ENCODE measurements around the gene ACOT9.
"Not testable (repeated sequence)": the region's sequence is repeated elsewhere in the genome, so short reads cannot be mapped to it uniquely, and the experiment has no call there.

ACOT9 gene

GRCh38 chrX:23743623-23743971 is 521 bp upstream of the ACOT9 start:
- H3K36me3 Mint-ChIP-seq, H3K9me3 Mint-ChIP-seq, H3K27me3 Mint-ChIP-seq, ATAC-seq: not testable (repeated sequence)
- Mint-ChIP-seq H3K4me1 (peaks cover 18% of the 10 kb centered on the region), H3K4me3 (peak overlapping the region; percentile 95), H3K27ac (peak overlapping the region; percentile 89)

DNA sequence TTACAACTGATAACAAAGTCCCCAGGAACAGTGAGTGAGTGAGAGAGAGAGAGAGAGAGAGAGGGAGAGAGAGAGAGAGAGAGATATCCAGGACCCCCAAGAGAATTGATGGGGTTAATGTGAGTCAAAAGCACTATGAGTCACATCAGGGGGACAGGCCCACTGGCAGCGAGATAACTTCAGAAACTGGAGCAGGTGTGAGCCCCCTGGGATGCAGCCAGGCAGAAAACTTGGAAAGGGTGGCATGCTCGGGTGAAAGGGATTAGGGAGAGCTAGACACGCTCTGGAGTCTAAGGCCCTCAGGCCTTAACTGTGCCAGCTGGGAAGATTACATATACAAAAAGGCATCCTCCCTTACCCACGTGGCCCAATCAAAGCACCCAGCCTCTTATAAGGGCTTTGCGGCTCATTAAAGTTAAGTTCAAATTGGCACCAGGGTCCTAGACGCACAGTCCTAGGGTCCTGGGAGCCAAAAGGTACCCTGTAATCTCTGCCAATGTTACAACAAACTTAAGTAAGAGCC is 841 bp downstream of the ACOT9 start:
- Mint-ChIP-seq H3K9me3 (no peaks in the 10 kb centered on the region), H3K36me3 (peaks cover 5% of the 10 kb centered on the region), H3K4me1 (peaks cover 18% of the 10 kb centered on the region), H3K4me3 (peak overlapping the region; percentile 95), H3K27me3 (no peaks in the 10 kb centered on the region), H3K27ac (peak overlapping the region; percentile 89)
- peak; percentile 32 for ATAC-seq

- Mint-ChIP-seq H3K27me3 (no peaks in the 10 kb centered on the region), H3K27ac (no peak overlapping the region), H3K9me3 (no peaks in the 10 kb centered on the region), H3K4me3 (no peak overlapping the region), H3K4me1 (peaks cover 32% of the 10 kb centered on the region), H3K36me3 (peaks cover 12% of the 10 kb centered on the region)
- no peak for ATAC-seq
Measured at GRCh38 chrX:23737413-23737812, 5.7 kb downstream of the ACOT9 start.

- no peak overlapping the region for H3K4me3 Mint-ChIP-seq
- H3K27ac Mint-ChIP-seq = no peak overlapping the region
- no peak for ATAC-seq
- peaks cover 20% of the 10 kb centered on the region for H3K36me3 Mint-ChIP-seq
- peaks cover 29% of the 10 kb centered on the region for H3K4me1 Mint-ChIP-seq
- no peaks in the 10 kb centered on the region for H3K9me3 Mint-ChIP-seq
- H3K27me3 Mint-ChIP-seq = no peaks in the 10 kb centered on the region
Measured at GRCh38 chrX:23736030-23736429, 7.0 kb downstream of the ACOT9 start.

GRCh38 chrX:23732704-23733103 is 10.4 kb downstream of the ACOT9 start:
- Mint-ChIP-seq H3K36me3 (peaks cover 29% of the 10 kb centered on the region), H3K27me3 (no peaks in the 10 kb centered on the region), H3K9me3 (no peaks in the 10 kb centered on the region), H3K27ac (peak overlapping the region; percentile 87), H3K4me1 (peaks cover 23% of the 10 kb centered on the region), H3K4me3 (peak overlapping the region; percentile 36)
- peak; percentile 76 for ATAC-seq

- H3K27me3 Mint-ChIP-seq = no peaks in the 10 kb centered on the region
- H3K4me1 Mint-ChIP-seq = peaks cover 23% of the 10 kb centered on the region
- no peak for ATAC-seq
- peak overlapping the region; percentile 87 for H3K27ac Mint-ChIP-seq
- H3K9me3 Mint-ChIP-seq = no peaks in the 10 kb centered on the region
- peaks cover 29% of the 10 kb centered on the region for H3K36me3 Mint-ChIP-seq
- H3K4me3 Mint-ChIP-seq = no peak overlapping the region
Measured at GRCh38 chrX:23731951-23732350, 11.1 kb downstream of the ACOT9 start.

GRCh38 chrX:23729214-23729613 is 13.9 kb downstream of the ACOT9 start:
- peaks cover 39% of the 10 kb centered on the region for H3K36me3 Mint-ChIP-seq
- H3K4me1 Mint-ChIP-seq = peaks cover 24% of the 10 kb centered on the region
- H3K27ac Mint-ChIP-seq = no peak overlapping the region
- H3K9me3 Mint-ChIP-seq = no peaks in the 10 kb centered on the region
- no peaks in the 10 kb centered on the region for H3K27me3 Mint-ChIP-seq
- H3K4me3 Mint-ChIP-seq = no peak overlapping the region
- no peak for ATAC-seq

DNA sequence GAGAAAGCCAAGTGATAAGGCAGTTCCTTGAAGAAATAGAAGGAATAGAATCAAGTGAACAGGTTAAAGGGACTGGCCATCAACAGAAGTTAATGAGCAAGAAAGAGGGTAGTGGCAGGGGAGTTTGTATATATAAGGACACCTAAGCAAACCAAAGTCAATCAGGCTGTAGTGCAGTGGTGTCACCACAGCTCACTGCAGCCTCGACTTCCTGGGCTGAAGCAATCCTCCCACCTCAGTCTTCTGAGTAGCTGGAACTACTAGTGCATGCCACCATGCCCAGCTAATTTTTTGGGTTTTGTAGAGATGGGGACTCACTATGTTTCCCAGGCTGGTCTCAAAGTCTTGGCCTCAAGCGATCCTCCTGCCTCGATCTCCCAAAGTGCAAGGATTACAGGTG is 15.9 kb downstream of the ACOT9 start:
- ATAC-seq = no peak
- no peaks in the 10 kb centered on the region for H3K27me3 Mint-ChIP-seq
- H3K27ac Mint-ChIP-seq = peak overlapping the region; percentile 75
- H3K36me3 Mint-ChIP-seq = peaks cover 46% of the 10 kb centered on the region
- no peak overlapping the region for H3K4me3 Mint-ChIP-seq
- H3K9me3 Mint-ChIP-seq = no peaks in the 10 kb centered on the region
- peaks cover 15% of the 10 kb centered on the region for H3K4me1 Mint-ChIP-seq

DNA sequence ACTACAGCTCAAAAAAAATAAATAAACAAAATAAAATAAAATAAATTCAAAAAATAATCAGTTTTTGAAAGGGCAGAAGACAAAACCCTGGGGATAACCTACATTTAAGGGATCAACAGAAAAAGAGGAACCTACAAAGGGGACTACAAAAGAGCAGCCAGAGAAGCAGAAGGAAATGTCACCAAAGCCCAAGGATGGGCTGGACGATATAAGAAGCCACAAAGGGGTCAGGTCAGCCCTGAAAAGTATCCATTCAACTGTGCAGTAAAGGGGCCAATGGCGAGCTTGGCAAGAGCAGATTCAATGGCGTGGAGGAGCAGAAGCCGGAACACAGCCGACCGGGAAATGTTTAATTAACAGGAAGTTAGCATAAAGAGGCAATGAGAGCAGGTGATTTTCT is 16.9 kb downstream of the ACOT9 start:
- H3K9me3 Mint-ChIP-seq = no peaks in the 10 kb centered on the region
- peak overlapping the region; percentile 75 for H3K27ac Mint-ChIP-seq
- ATAC-seq = peak; percentile 34
- peaks cover 6% of the 10 kb centered on the region for H3K4me1 Mint-ChIP-seq
- peak overlapping the region; percentile 53 for H3K4me3 Mint-ChIP-seq
- H3K36me3 Mint-ChIP-seq = peaks cover 38% of the 10 kb centered on the region
- no peaks in the 10 kb centered on the region for H3K27me3 Mint-ChIP-seq

GRCh38 chrX:23720117-23720677 is 22.9 kb downstream of the ACOT9 start:
- H3K36me3 Mint-ChIP-seq = peaks cover 38% of the 10 kb centered on the region
- no peaks in the 10 kb centered on the region for H3K4me1 Mint-ChIP-seq
- ATAC-seq = no peak
- no peak overlapping the region for H3K4me3 Mint-ChIP-seq
- no peak overlapping the region for H3K27ac Mint-ChIP-seq
- no peaks in the 10 kb centered on the region for H3K27me3 Mint-ChIP-seq
- no peaks in the 10 kb centered on the region for H3K9me3 Mint-ChIP-seq

- no peak overlapping the region for H3K4me3 Mint-ChIP-seq
- H3K36me3 Mint-ChIP-seq = peaks cover 12% of the 10 kb centered on the region
- no peaks in the 10 kb centered on the region for H3K27me3 Mint-ChIP-seq
Measured at GRCh38 chrX:23705235-23705634, 37.8 kb downstream of the ACOT9 start.

GRCh38 chrX:23704673-23705206 is 38.3 kb downstream of the ACOT9 start:
- Mint-ChIP-seq H3K27me3 (no peaks in the 10 kb centered on the region), H3K36me3 (peaks cover 12% of the 10 kb centered on the region)

More at GRCh38 chrX:23705235-23705634, 37.8 kb downstream of the ACOT9 start:
- no peaks in the 10 kb centered on the region for H3K9me3 Mint-ChIP-seq
- no peaks in the 10 kb centered on the region for H3K4me1 Mint-ChIP-seq
- no peak overlapping the region for H3K27ac Mint-ChIP-seq
- no peak for ATAC-seq

DNA sequence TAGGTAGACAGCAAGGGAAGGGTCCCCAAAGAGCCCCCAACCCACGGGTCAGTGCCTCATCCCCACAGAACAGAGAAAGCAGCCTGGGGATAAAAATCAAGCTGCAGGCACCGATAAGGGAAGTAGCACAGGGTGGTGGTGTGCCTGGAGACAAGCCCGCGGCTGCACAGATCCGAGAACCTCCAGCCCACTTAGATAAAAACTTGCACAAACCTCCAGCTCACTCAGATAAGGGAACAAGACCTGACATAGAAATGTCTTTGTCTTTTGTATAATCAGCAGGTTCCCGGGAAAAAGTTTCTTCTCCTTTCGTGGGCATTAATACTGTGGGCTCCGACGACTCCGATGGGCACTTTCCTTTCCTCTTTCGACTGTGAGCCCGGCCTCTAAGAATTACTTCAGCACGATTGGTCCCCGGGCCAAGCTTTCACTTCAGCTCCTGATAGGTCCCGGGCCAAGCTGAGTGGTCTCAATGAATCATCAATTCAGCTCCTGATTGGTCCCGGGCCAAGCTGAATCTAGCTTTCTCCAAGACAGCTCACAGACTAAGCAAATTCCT is 43.4 kb downstream of the ACOT9 start:
- Mint-ChIP-seq H3K27me3 (no peaks in the 10 kb centered on the region), H3K4me1 (no peaks in the 10 kb centered on the region), H3K27ac (no peak overlapping the region), H3K9me3 (no peaks in the 10 kb centered on the region), H3K4me3 (peak overlapping the region; percentile 31), H3K36me3 (peaks cover 8% of the 10 kb centered on the region)
- ATAC-seq = peak; percentile 71

More at GRCh38 chrX:23704673-23705206, 38.3 kb downstream of the ACOT9 start:
- Mint-ChIP-seq H3K27ac (no peak overlapping the region), H3K4me3 (no peak overlapping the region), H3K9me3 (no peaks in the 10 kb centered on the region), H3K4me1 (no peaks in the 10 kb centered on the region)
- ATAC-seq = no peak

DNA sequence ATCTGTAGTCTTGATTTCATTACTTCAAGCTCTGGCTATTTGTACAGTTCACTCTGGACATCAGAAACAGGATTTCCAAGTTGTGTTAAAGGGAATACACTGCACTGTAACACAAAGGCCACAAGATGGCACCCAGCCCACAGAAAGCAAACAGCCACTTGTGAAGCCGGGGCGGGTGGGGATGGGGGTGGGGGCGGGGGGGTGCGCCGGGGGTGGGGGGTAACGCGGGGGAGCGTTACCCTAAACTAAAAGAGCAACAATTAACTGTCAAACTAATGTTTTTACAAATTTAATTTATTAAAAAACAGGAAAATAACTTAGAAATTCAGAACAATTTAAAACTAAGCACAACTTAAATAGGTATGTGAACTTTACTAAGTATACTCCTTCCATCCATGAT is 48.5 kb downstream of the ACOT9 start:
- Mint-ChIP-seq H3K9me3 (no peaks in the 10 kb centered on the region), H3K27me3 (no peaks in the 10 kb centered on the region), H3K36me3 (no peaks in the 10 kb centered on the region), H3K4me3 (no peak overlapping the region), H3K27ac (no peak overlapping the region), H3K4me1 (no peaks in the 10 kb centered on the region)
- no peak for ATAC-seq

DNA sequence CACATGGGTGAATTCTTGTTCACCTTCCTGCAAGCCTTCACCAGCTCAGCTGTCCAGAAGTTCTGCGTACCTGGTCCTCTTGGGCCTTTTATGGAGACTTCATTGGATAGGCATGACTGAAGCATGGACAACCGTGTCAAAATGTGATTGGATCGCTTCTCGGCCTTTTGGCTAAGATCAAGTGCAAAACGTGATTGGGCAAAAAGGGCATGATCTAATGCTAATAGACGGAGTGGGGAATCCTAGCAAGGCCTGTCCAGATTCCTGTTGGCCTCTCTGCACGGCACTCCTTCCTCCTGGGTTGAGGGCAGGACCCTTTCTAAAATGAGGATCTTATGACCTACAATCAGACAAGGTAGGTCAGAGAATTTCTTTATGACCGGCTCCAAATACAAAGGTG is 50.9 kb downstream of the ACOT9 start:
- Mint-ChIP-seq H3K36me3 (no peaks in the 10 kb centered on the region), H3K4me1 (no peaks in the 10 kb centered on the region), H3K27me3 (no peaks in the 10 kb centered on the region), H3K4me3 (no peak overlapping the region), H3K9me3 (no peaks in the 10 kb centered on the region), H3K27ac (no peak overlapping the region)
- ATAC-seq = no peak

DNA sequence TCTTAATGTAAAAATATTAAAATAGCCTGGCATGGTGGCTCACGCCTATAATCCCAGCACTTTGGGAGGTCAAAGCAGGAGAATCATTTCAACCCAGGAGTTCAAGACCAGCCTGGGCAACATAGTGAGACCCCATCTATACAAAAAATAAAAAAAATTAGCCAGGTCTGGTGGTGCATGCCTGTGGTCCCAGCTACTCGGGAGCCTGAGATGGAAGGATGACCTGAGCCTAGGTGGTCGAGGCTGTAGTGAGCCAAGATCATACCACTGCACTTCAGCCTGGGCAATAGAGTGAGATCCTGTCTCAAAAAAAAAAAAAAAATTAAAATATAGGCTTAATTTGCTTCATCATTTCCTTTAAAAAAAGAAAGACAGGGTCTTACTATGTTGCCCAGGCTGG is 66.6 kb downstream of the ACOT9 start:
- H3K27me3 Mint-ChIP-seq, H3K9me3 Mint-ChIP-seq, ATAC-seq, H3K4me1 Mint-ChIP-seq, H3K36me3 Mint-ChIP-seq, H3K4me3 Mint-ChIP-seq, H3K27ac Mint-ChIP-seq: not testable (repeated sequence)
